ENCODE measurements around the gene METRNL.
"Not testable (repeated sequence)": the region's sequence is repeated elsewhere in the genome, so short reads cannot be mapped to it uniquely, and the experiment has no call there.

Gene METRNL

GRCh38 chr17:83037874-83038165 is 41.6 kb upstream of the METRNL start:
- Histone ChIP-seq H3K79me2 (ENCODE audit: insufficient read depth, low read length) (no peaks in the 10 kb centered on the region), H3K27me3 (ENCODE audit: low read length) (no peaks in the 10 kb centered on the region), H3K36me3 (ENCODE audit: low read length) (peaks cover 18% of the 10 kb centered on the region), H2AFZ (ENCODE audit: low read depth, low read length, severe bottlenecking) (no peak overlapping the region), H3F3A (ENCODE audit: insufficient read depth) (no peaks in the 10 kb centered on the region), H3K9me3 (ENCODE audit: insufficient read depth, low read length) (peaks cover 24% of the 10 kb centered on the region; the same call in 1 of the 2 replicates), H3K4me2 (ENCODE audit: low read depth, low read length, poor library complexity, severe bottlenecking) (no peak overlapping the region), H3K9ac (ENCODE audit: low read length) (no peak overlapping the region), H3K4me3 (ENCODE audit: insufficient read depth, low read length, poor library complexity, severe bottlenecking) (no peak overlapping the region), H3K9me2 (replicated peaks; ENCODE audit: insufficient read depth, low read length) (no peaks in the 10 kb centered on the region), H4K20me1 (ENCODE audit: low read depth, low read length) (no peaks in the 10 kb centered on the region), H3K27ac (ENCODE audit: low read depth, low read length) (no peak overlapping the region)
- no peak for TF ChIP-seq CTCF (IDR thresholded peaks at IDR 0.05; ENCODE audit: insufficient read depth, low read length, poor library complexity, severe bottlenecking)
- no peak for TF ChIP-seq EZH2phosphoT487 (conservative IDR thresholded peaks at IDR 0.05; ENCODE audit: low read length)

GRCh38 chr17:83038983-83039382 is 40.4 kb upstream of the METRNL start:
- H3K27me3 ChIP-seq (ENCODE audit: low read length); H4K20me1 ChIP-seq (ENCODE audit: low read depth, low read length); H3K79me2 ChIP-seq (ENCODE audit: insufficient read depth, low read length); H3K9ac ChIP-seq (ENCODE audit: low read length); H3K27ac ChIP-seq (ENCODE audit: low read depth, low read length); H3K9me2 ChIP-seq (replicated peaks; ENCODE audit: insufficient read depth, low read length); H2AFZ ChIP-seq (ENCODE audit: low read depth, low read length, severe bottlenecking); H3F3A ChIP-seq (ENCODE audit: insufficient read depth); H3K4me3 ChIP-seq (ENCODE audit: insufficient read depth, low read length, poor library complexity, severe bottlenecking); H3K4me2 ChIP-seq (ENCODE audit: low read depth, low read length, poor library complexity, severe bottlenecking): not testable (repeated sequence)
- Histone ChIP-seq H3K9me3 (ENCODE audit: insufficient read depth, low read length) (peaks cover 24% of the 10 kb centered on the region; the same call in 1 of the 2 replicates), H3K36me3 (ENCODE audit: low read length) (peaks cover 21% of the 10 kb centered on the region)

- no peak overlapping the region for H2AFZ ChIP-seq (ENCODE audit: low read depth, low read length, severe bottlenecking)
- H3K9me3 ChIP-seq (ENCODE audit: insufficient read depth, low read length), result peaks cover 24% of the 10 kb centered on the region; the same call in 1 of the 2 replicates
- H3K4me3 ChIP-seq (ENCODE audit: insufficient read depth, low read length, poor library complexity, severe bottlenecking), result no peak overlapping the region
- no peak overlapping the region for H3K27ac ChIP-seq (ENCODE audit: low read depth, low read length)
- H3K79me2 ChIP-seq (ENCODE audit: insufficient read depth, low read length), result no peaks in the 10 kb centered on the region
- no peak overlapping the region for H3K9ac ChIP-seq (ENCODE audit: low read length)
- H4K20me1 ChIP-seq (ENCODE audit: low read depth, low read length), result no peaks in the 10 kb centered on the region
- no peaks in the 10 kb centered on the region for H3K9me2 ChIP-seq (replicated peaks; ENCODE audit: insufficient read depth, low read length)
- H3K27me3 ChIP-seq (ENCODE audit: low read length), result no peaks in the 10 kb centered on the region
- H3K4me2 ChIP-seq (ENCODE audit: low read depth, low read length, poor library complexity, severe bottlenecking), result no peak overlapping the region
- H3K36me3 ChIP-seq (ENCODE audit: low read length), result peaks cover 21% of the 10 kb centered on the region
- no peaks in the 10 kb centered on the region for H3F3A ChIP-seq (ENCODE audit: insufficient read depth)
- TF ChIP-seq CTCF (IDR thresholded peaks at IDR 0.05; ENCODE audit: insufficient read depth, low read length, poor library complexity, severe bottlenecking) (no peak), EZH2phosphoT487 (conservative IDR thresholded peaks at IDR 0.05; ENCODE audit: low read length) (no peak)
These were observed 38.1 kb upstream of the METRNL start for GRCh38 chr17:83041305-83041704.

GRCh38 chr17:83042522-83043158 is 36.8 kb upstream of the METRNL start:
- 0 out of 2 replicates have a peak, but pooled peaks cover under 1% of the 10 kb centered on the region for H3F3A ChIP-seq (ENCODE audit: insufficient read depth)
- H3K27me3 ChIP-seq (ENCODE audit: low read length), result no peaks in the 10 kb centered on the region
- H3K9me2 ChIP-seq (replicated peaks; ENCODE audit: insufficient read depth, low read length), result no peaks in the 10 kb centered on the region
- no peak for TF ChIP-seq CTCF (IDR thresholded peaks at IDR 0.05; ENCODE audit: insufficient read depth, low read length, poor library complexity, severe bottlenecking)
- H3K79me2 ChIP-seq (ENCODE audit: insufficient read depth, low read length), result no peaks in the 10 kb centered on the region
- no peak overlapping the region for H2AFZ ChIP-seq (ENCODE audit: low read depth, low read length, severe bottlenecking)
- H3K27ac ChIP-seq (ENCODE audit: low read depth, low read length), result no peak overlapping the region
- no peak overlapping the region for H3K4me2 ChIP-seq (ENCODE audit: low read depth, low read length, poor library complexity, severe bottlenecking)
- peaks cover 21% of the 10 kb centered on the region for H3K36me3 ChIP-seq (ENCODE audit: low read length)
- no peak overlapping the region for H3K4me3 ChIP-seq (ENCODE audit: insufficient read depth, low read length, poor library complexity, severe bottlenecking)
- H4K20me1 ChIP-seq (ENCODE audit: low read depth, low read length), result no peaks in the 10 kb centered on the region
- H3K9me3 ChIP-seq (ENCODE audit: insufficient read depth, low read length), result peaks cover 24% of the 10 kb centered on the region; the same call in 1 of the 2 replicates
- no peak overlapping the region for H3K9ac ChIP-seq (ENCODE audit: low read length)

GRCh38 chr17:83044479-83044878 is 34.9 kb upstream of the METRNL start:
- not testable (repeated sequence) for H4K20me1 ChIP-seq (ENCODE audit: low read depth, low read length); H3K4me3 ChIP-seq (ENCODE audit: insufficient read depth, low read length, poor library complexity, severe bottlenecking); H2AFZ ChIP-seq (ENCODE audit: low read depth, low read length, severe bottlenecking); H3K27ac ChIP-seq (ENCODE audit: low read depth, low read length); H3K27me3 ChIP-seq (ENCODE audit: low read length); H3K79me2 ChIP-seq (ENCODE audit: insufficient read depth, low read length); H3K9ac ChIP-seq (ENCODE audit: low read length); H3K9me2 ChIP-seq (replicated peaks; ENCODE audit: insufficient read depth, low read length); H3F3A ChIP-seq (ENCODE audit: insufficient read depth); H3K4me2 ChIP-seq (ENCODE audit: low read depth, low read length, poor library complexity, severe bottlenecking)
- H3K36me3 ChIP-seq (ENCODE audit: low read length), result peaks cover 21% of the 10 kb centered on the region
- H3K9me3 ChIP-seq (ENCODE audit: insufficient read depth, low read length), result peaks cover 24% of the 10 kb centered on the region; the same call in 1 of the 2 replicates

Data from SU-DHL-6 (cell line).